HCT116 (cell line): Measurements from ENCODE around the gene CLRN1. TPM values are rescaled to one million over a fixed set of nuclear protein-coding genes. Genes with fewer than 3 reads are reported as not detected.

Source experiments
- ATAC-seq: fragments of 200-7000 bp; cut with Tn5 transposase; 2 replicates; pipeline ENCODE4 v1.9.1; 2020; ENCODE audit warnings: mild to moderate bottlenecking, moderate library complexity
- BruUV-seq: library from RNA; stranded (reverse); fragments of 400-500 nt; replicated peaks from 2 replicates; lab custom pipeline; 2021; lab: Mats Ljungman, UMichigan
- CTCF ChIA-PET: fragments of 300-600 bp; sonication (Branson Sonifier 250); formaldehyde crosslinking; loops from one replicate; lab custom pipeline; 2021; ENCODE audit warnings: antibody characterized with exemption; lab: Charles Lee
- POLR2A ChIA-PET: fragments of 300-600, 350-600 bp; sonication (Branson Sonifier 250); formaldehyde crosslinking; loops from one replicate; lab custom pipeline; 2021; ENCODE audit warnings: antibody characterized with exemption; lab: Charles Lee
- RAD21 ChIA-PET, 2 experiments: fragments of 300-600 bp; sonication (Branson Sonifier 250); formaldehyde crosslinking; loops; one replicate each; lab custom pipeline; 2023; ENCODE audit warnings: low total read pairs in 2 of 2; ENCODE audit not compliant: uncharacterized antibody in 2 of 2, unreplicated experiment in 2 of 2, low non-redundant PET in 1 of 2; lab: Charles Lee
- DNase-seq: peaks from one replicate; pipeline ENCODE4 v3.0.0-alpha.2; 2010; ENCODE audit warnings: low read depth, low spot score
- H2AFZ ChIP-seq: fragments of 200-600 bp; shearing (Covaris generic), sonication (generic); 2 replicates; pipeline ENCODE4 v1.6.1; 2017; ENCODE audit warnings: low read depth, mixed run types, mixed read lengths, antibody characterized with exemption, low read length; ENCODE audit not compliant: poor library complexity, severe bottlenecking
- H3K27ac ChIP-seq: 2 replicates; pipeline ENCODE4 v1.5.1; 2012; ENCODE audit warnings: low read depth, low read length
- H3K27me3 ChIP-seq: fragments of 200-600 bp; sonication (generic); 2 replicates; pipeline ENCODE4 v1.6.1; 2016; ENCODE audit warnings: mixed run types, low read length, mixed read lengths; ENCODE audit not compliant: insufficient read depth
- H3K36me3 ChIP-seq, 2 experiments: fragments of 200-500 bp in 1 of 2; fragments of 200-600 bp in 1 of 2; sonication (Bioruptor generic) in 1 of 2; sonication (generic) in 1 of 2; 2 replicates each; pipeline versions ENCODE4 v1.5.1 to v1.6.1; 2014 to 2016; ENCODE audit warnings: low read length in 2 of 2, inconsistent platforms in 1 of 2, mixed read lengths in 1 of 2, mixed run types in 1 of 2; ENCODE audit not compliant: insufficient read depth in 2 of 2, control insufficient read depth in 1 of 2
- H3K4me1 ChIP-seq, 2 experiments: fragments of 200-600 bp in 1 of 2; sonication (generic) in 1 of 2; 2 replicates each; pipeline versions ENCODE4 v1.5.1 to v1.6.1; 2012 to 2017; ENCODE audit warnings: low read length in 2 of 2, inconsistent platforms in 1 of 2, mild to moderate bottlenecking in 1 of 2, mixed read lengths in 1 of 2, mixed run types in 1 of 2, moderate library complexity in 1 of 2; ENCODE audit not compliant: insufficient read depth in 2 of 2, control insufficient read depth in 1 of 2
- H3K4me2 ChIP-seq: fragments of 200-600 bp; sonication (generic); 2 replicates; pipeline ENCODE4 v1.6.1; 2017; ENCODE audit warnings: mixed run types, low read length, mixed read lengths
- H3K4me3 ChIP-seq, 2 experiments: fragments of 200-600 bp in 1 of 2; sonication (generic) in 1 of 2; replicated peaks in 1 of 2; 2 replicates each; pipeline ENCODE4 v1.5.1; 2011 to 2016; ENCODE audit warnings: low read length in 2 of 2, control low read depth in 1 of 2, low read depth in 1 of 2, mild to moderate bottlenecking in 1 of 2, mixed read lengths in 1 of 2, mixed run types in 1 of 2
- H3K79me2 ChIP-seq: fragments of 200-600 bp; sonication (generic); 2 replicates; pipeline ENCODE4 v1.6.1; 2017; ENCODE audit warnings: mild to moderate bottlenecking, mixed run types, low read length, moderate library complexity, mixed read lengths; ENCODE audit not compliant: insufficient read depth
- H3K9ac ChIP-seq: fragments of 200-600 bp; sonication (generic); 2 replicates; pipeline ENCODE4 v1.6.1; 2016; ENCODE audit warnings: low read length, mixed read lengths
- H3K9me2 ChIP-seq: fragments of 200-600 bp; sonication (generic), shearing (Covaris generic); 2 replicates; pipeline ENCODE4 v1.6.1; 2017; ENCODE audit warnings: mixed run types, mild to moderate bottlenecking, moderate library complexity; ENCODE audit not compliant: insufficient read depth
- H3K9me3 ChIP-seq, 2 experiments: fragments of 200-500 bp in 1 of 2; fragments of 200-600 bp in 1 of 2; sonication (Bioruptor generic) in 1 of 2; sonication (generic) in 1 of 2; 2 replicates each; pipeline ENCODE4 v1.6.1; 2014 to 2017; ENCODE audit warnings: low read length in 2 of 2, mixed read lengths in 2 of 2, inconsistent platforms in 1 of 2, low read depth in 1 of 2, mild to moderate bottlenecking in 1 of 2, mixed run types in 1 of 2, moderate library complexity in 1 of 2; ENCODE audit not compliant: control insufficient read depth in 1 of 2, insufficient read depth in 1 of 2
- H4K20me1 ChIP-seq: fragments of 200-600 bp; sonication (generic), shearing (Covaris generic); 2 replicates; pipeline ENCODE4 v1.6.1; 2017; ENCODE audit warnings: mixed run types, mild to moderate bottlenecking, moderate library complexity; ENCODE audit not compliant: insufficient read depth
- CBX3 ChIP-seq: IDR thresholded peaks from 2 replicates; pipeline ENCODE4 v1.6.1; 2012; ENCODE audit warnings: low read depth
- CEBPB ChIP-seq: IDR thresholded peaks from 2 replicates; pipeline ENCODE4 v1.6.1; 2012; ENCODE audit warnings: low read depth
- EGR1 ChIP-seq: IDR thresholded peaks from 2 replicates; pipeline ENCODE4 v1.6.1; 2012; ENCODE audit warnings: low read depth
- ELF1 ChIP-seq: IDR thresholded peaks from 2 replicates; pipeline ENCODE4 v1.6.1; 2012; ENCODE audit warnings: low read depth, borderline replicate concordance
- EZH2 ChIP-seq: fragments of 200-600 bp; sonication (generic); IDR thresholded peaks from 2 replicates; pipeline ENCODE4 v1.6.1; 2017; ENCODE audit warnings: antibody characterized with exemption, mixed run types
- EZH2phosphoT487 ChIP-seq: fragments of 200-600 bp; IDR thresholded peaks from 2 replicates; pipeline ENCODE4 v1.6.1; 2018; ENCODE audit warnings: antibody characterized with exemption, borderline replicate concordance
- FOSL1 ChIP-seq: IDR thresholded peaks from 2 replicates; pipeline ENCODE4 v1.6.1; 2012; ENCODE audit warnings: low read depth
- JUND ChIP-seq: IDR thresholded peaks from 2 replicates; pipeline ENCODE4 v1.6.1; 2012
- POLR2A ChIP-seq: IDR thresholded peaks from 2 replicates; pipeline ENCODE4 v1.7.0; 2011; ENCODE audit warnings: borderline replicate concordance; ENCODE audit not compliant: insufficient read depth, insufficient read length; ENCODE audit errors: extremely low read depth
- RAD21 ChIP-seq: IDR thresholded peaks from 2 replicates; pipeline ENCODE4 v1.6.1; 2012; ENCODE audit warnings: low read depth, mild to moderate bottlenecking
- SIN3A ChIP-seq: IDR thresholded peaks from 2 replicates; pipeline ENCODE4 v1.6.1; 2012; ENCODE audit warnings: low read depth
- SP1 ChIP-seq: IDR thresholded peaks from 2 replicates; pipeline ENCODE4 v1.6.1; 2012; ENCODE audit warnings: low read depth
- YY1 ChIP-seq: IDR thresholded peaks from 2 replicates; pipeline ENCODE4 v1.6.1; 2011; ENCODE audit warnings: low read length, low read depth, moderate library complexity, mild to moderate bottlenecking; ENCODE audit not compliant: insufficient replicate concordance; ENCODE audit errors: extremely low read depth
- ZFX ChIP-seq: fragments of 450-650 bp; IDR thresholded peaks from 2 replicates; pipeline ENCODE4 v1.6.1; 2017
- ZNF274 ChIP-seq: fragments of 200-500 bp; sonication (Bioruptor generic); IDR thresholded peaks from 2 replicates; pipeline ENCODE4 v1.6.1; 2014; ENCODE audit warnings: mild to moderate bottlenecking, low read depth, low read length, inconsistent platforms
- intact Hi-C: fragments of 100-400 bp; cut with micrococcal nuclease; formaldehyde crosslinking; loops from 2 replicates; pipeline ENCODE4 v1.10.0; 2022
- total RNA-seq: library from RNA; stranded (reverse); gene quantifications from one replicate; pipeline ENCODE4 v1.2.1, GENCODE V29; 2021; ENCODE audit not compliant: unreplicated experiment
- TF ChIP-seq, protein P1 (sequence below): IDR thresholded peaks from 2 replicates; pipeline ENCODE4 v1.6.1; 2012
- TF ChIP-seq, protein P2 (sequence below), 3 experiments: fragments of 200-600 bp in 1 of 3; sonication (generic) in 1 of 3; IDR thresholded peaks in 2 of 3; conservative IDR thresholded peaks in 1 of 3; 2 replicates each; pipeline ENCODE4 v1.5.1; 2012 to 2017; ENCODE audit warnings: low read depth in 2 of 3, low read length in 2 of 3, antibody characterized with exemption in 1 of 3, borderline replicate concordance in 1 of 3, control low read depth in 1 of 3, mild to moderate bottlenecking in 1 of 3, mixed read lengths in 1 of 3, mixed run types in 1 of 3, moderate library complexity in 1 of 3; ENCODE audit not compliant: insufficient read depth in 1 of 3
- TF ChIP-seq, protein P3 (sequence below): IDR thresholded peaks from 2 replicates; pipeline ENCODE4 v1.6.1; 2012; ENCODE audit warnings: low read depth

CLRN1 gene
- total RNA-seq, 1 experiment from 2014 or later = not detected

DNA sequence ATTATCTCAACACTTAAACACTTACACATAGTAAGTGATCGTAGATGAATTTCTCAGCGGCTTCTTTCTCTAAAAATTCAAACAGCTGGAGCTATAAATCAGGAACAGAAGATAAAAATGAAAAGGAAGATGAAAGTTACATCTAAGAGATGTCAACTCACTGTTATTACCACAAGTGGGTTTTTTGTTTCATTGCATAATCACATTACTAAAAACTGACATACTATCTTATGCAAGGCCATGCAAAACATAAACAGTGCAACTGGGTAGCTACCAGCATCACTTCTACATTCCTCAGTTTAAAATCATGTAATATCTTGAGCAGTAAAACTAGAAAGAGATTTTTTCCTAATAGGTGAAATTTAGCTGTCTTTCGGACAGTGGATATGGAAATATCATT is 82.2 kb downstream of the CLRN1 start:
- no TSS peak for BruUV-seq
- RAD21 ChIA-PET = no interaction called here
- Histone ChIP-seq H3K4me2 (no peak overlapping the region), H3K79me2 (no peaks in the 10 kb centered on the region), H3K4me3 (no peak overlapping the region), H3K27me3 (no peaks in the 10 kb centered on the region), H3K27ac (no peak overlapping the region), H3K9me2 (no peaks in the 10 kb centered on the region), H3K36me3 (no peaks in the 10 kb centered on the region), H3K9me3 (no peaks in the 10 kb centered on the region), H3K9ac (no peak overlapping the region), H3K4me1 (no peaks in the 10 kb centered on the region), H4K20me1 (no peaks in the 10 kb centered on the region), H2AFZ (no peak overlapping the region)
- ATAC-seq (no peak), DNase-seq (no peak)
- TF ChIP-seq ZFX = no peak
- TF ChIP-seq, protein P1, sequence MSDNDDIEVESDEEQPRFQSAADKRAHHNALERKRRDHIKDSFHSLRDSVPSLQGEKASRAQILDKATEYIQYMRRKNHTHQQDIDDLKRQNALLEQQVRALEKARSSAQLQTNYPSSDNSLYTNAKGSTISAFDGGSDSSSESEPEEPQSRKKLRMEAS = no peak
- TF ChIP-seq FOSL1 = no peak
- TF ChIP-seq CEBPB = no peak
- TF ChIP-seq ELF1 = no peak
- no peak for TF ChIP-seq EZH2
- TF ChIP-seq SP1 = no peak
- TF ChIP-seq ZNF274 = no peak
- no peak for TF ChIP-seq EZH2phosphoT487
- TF ChIP-seq, protein P2, sequence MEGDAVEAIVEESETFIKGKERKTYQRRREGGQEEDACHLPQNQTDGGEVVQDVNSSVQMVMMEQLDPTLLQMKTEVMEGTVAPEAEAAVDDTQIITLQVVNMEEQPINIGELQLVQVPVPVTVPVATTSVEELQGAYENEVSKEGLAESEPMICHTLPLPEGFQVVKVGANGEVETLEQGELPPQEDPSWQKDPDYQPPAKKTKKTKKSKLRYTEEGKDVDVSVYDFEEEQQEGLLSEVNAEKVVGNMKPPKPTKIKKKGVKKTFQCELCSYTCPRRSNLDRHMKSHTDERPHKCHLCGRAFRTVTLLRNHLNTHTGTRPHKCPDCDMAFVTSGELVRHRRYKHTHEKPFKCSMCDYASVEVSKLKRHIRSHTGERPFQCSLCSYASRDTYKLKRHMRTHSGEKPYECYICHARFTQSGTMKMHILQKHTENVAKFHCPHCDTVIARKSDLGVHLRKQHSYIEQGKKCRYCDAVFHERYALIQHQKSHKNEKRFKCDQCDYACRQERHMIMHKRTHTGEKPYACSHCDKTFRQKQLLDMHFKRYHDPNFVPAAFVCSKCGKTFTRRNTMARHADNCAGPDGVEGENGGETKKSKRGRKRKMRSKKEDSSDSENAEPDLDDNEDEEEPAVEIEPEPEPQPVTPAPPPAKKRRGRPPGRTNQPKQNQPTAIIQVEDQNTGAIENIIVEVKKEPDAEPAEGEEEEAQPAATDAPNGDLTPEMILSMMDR (IDR thresholded peaks at IDR 0.05 in 2 of 3, conservative IDR thresholded peaks at IDR 0.05 in 1 of 3; ENCODE audit: borderline replicate concordance in 1 of 3, insufficient read depth in 1 of 3, low read depth in 2 of 3, low read length in 2 of 3) = no peak
- no peak for TF ChIP-seq CBX3
- TF ChIP-seq YY1 = no peak
- TF ChIP-seq EGR1 = no peak
- TF ChIP-seq POLR2A = no peak
- TF ChIP-seq, protein P3, sequence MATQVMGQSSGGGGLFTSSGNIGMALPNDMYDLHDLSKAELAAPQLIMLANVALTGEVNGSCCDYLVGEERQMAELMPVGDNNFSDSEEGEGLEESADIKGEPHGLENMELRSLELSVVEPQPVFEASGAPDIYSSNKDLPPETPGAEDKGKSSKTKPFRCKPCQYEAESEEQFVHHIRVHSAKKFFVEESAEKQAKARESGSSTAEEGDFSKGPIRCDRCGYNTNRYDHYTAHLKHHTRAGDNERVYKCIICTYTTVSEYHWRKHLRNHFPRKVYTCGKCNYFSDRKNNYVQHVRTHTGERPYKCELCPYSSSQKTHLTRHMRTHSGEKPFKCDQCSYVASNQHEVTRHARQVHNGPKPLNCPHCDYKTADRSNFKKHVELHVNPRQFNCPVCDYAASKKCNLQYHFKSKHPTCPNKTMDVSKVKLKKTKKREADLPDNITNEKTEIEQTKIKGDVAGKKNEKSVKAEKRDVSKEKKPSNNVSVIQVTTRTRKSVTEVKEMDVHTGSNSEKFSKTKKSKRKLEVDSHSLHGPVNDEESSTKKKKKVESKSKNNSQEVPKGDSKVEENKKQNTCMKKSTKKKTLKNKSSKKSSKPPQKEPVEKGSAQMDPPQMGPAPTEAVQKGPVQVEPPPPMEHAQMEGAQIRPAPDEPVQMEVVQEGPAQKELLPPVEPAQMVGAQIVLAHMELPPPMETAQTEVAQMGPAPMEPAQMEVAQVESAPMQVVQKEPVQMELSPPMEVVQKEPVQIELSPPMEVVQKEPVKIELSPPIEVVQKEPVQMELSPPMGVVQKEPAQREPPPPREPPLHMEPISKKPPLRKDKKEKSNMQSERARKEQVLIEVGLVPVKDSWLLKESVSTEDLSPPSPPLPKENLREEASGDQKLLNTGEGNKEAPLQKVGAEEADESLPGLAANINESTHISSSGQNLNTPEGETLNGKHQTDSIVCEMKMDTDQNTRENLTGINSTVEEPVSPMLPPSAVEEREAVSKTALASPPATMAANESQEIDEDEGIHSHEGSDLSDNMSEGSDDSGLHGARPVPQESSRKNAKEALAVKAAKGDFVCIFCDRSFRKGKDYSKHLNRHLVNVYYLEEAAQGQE = no peak
- TF ChIP-seq SIN3A = no peak
- TF ChIP-seq RAD21 = no peak
- TF ChIP-seq JUND = no peak
- POLR2A ChIA-PET = no interaction called here
- CTCF ChIA-PET = no interaction called here
- intact Hi-C loops = no loop called here
